ENCODE measurements around the gene USH2A.

The USH2A gene

DNA sequence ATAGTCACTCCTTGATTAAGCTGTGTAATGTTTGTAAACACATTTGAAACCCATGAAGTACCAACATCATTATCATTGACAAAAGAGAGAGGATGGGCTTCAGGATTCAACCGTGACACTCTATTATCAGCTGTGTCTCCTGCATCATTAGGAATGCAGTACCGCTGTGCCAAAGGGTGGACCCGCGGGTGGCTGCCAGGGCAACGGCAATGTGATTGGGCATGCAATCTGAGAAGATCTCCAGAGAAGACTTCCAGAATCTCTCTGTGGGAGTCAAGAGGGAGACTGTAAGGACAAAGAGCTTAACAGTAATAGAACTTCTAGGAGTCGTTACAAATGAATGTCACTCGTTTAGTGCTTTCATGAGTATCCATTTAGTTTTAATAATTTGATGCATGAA lies 97.9 kb downstream of the USH2A start:
- Histone ChIP-seq H3K27ac (ENCODE audit: low read depth, low read length) (no peak overlapping the region), H3K4me1 (ENCODE audit: control insufficient read depth, insufficient read depth, low read length) (no peaks in the 10 kb centered on the region), H3K4me3 (ENCODE audit: low read length) (no peak overlapping the region), H3K27me3 (ENCODE audit: control insufficient read depth, insufficient read depth, low read length) (no peaks in the 10 kb centered on the region), H3K9ac (ENCODE audit: low read length) (no peak overlapping the region), H3K36me3 (ENCODE audit: control insufficient read depth, insufficient read depth, low read length) (no peaks in the 10 kb centered on the region)

GRCh38 chr1:216323344-216323743 lies 99.9 kb downstream of the USH2A start:
- H3K27ac ChIP-seq (ENCODE audit: low read depth, low read length): no peak overlapping the region
- no peak overlapping the region for H3K9ac ChIP-seq (ENCODE audit: low read length)
- H3K4me3 ChIP-seq (ENCODE audit: low read length): no peak overlapping the region
- no peaks in the 10 kb centered on the region for H3K4me1 ChIP-seq (ENCODE audit: control insufficient read depth, insufficient read depth, low read length)
- no peaks in the 10 kb centered on the region for H3K36me3 ChIP-seq (ENCODE audit: control insufficient read depth, insufficient read depth, low read length)
- no peaks in the 10 kb centered on the region for H3K27me3 ChIP-seq (ENCODE audit: control insufficient read depth, insufficient read depth, low read length)

DNA sequence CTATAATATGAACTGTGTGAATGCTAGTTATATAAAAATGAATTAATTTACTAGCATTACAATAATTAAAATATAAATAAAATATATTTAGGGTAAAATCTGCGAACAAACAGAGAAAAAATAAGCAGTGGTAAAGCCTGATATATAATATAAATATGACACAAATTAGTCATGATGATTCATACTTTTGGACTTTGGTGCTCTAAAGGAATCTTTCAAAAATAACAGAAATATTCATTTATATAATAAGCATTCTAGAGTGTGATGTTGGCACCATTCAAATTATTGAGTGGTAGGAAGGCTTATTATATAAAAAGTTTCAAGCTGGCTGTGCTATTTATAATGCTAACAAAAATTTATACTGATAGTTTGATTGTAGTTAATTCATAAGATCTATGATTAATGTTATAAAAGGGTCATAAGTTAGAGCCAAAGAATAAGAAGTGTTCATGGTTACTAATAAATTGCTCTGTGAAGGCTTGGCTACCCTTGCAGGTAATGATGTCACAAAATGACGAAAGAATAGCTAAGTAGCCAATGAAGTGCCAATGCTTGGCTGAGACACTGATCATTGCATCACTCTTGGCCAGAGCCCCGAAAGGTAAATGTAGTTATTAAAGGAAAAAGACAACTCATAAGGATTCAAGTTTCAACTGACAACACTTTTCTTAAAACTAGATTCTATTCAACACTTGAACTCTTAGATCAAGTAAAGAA lies 108.7 kb downstream of the USH2A start:
- no peak overlapping the region for H3K4me3 ChIP-seq (ENCODE audit: low read length)
- no peaks in the 10 kb centered on the region for H3K36me3 ChIP-seq (ENCODE audit: control insufficient read depth, insufficient read depth, low read length)
- H3K27ac ChIP-seq (ENCODE audit: low read depth, low read length): no peak overlapping the region
- H3K4me1 ChIP-seq (ENCODE audit: control insufficient read depth, insufficient read depth, low read length): no peaks in the 10 kb centered on the region
- H3K9ac ChIP-seq (ENCODE audit: low read length): no peak overlapping the region
- H3K27me3 ChIP-seq (ENCODE audit: control insufficient read depth, insufficient read depth, low read length): no peaks in the 10 kb centered on the region

- Histone ChIP-seq H3K4me3 (ENCODE audit: low read length) (no peak overlapping the region), H3K27me3 (ENCODE audit: control insufficient read depth, insufficient read depth, low read length) (no peaks in the 10 kb centered on the region), H3K9ac (ENCODE audit: low read length) (no peak overlapping the region), H3K36me3 (ENCODE audit: control insufficient read depth, insufficient read depth, low read length) (no peaks in the 10 kb centered on the region), H3K4me1 (ENCODE audit: control insufficient read depth, insufficient read depth, low read length) (no peaks in the 10 kb centered on the region), H3K27ac (ENCODE audit: low read depth, low read length) (no peak overlapping the region)
Observed at GRCh38 chr1:216310776-216311175, 112.5 kb downstream of the USH2A start.

DNA sequence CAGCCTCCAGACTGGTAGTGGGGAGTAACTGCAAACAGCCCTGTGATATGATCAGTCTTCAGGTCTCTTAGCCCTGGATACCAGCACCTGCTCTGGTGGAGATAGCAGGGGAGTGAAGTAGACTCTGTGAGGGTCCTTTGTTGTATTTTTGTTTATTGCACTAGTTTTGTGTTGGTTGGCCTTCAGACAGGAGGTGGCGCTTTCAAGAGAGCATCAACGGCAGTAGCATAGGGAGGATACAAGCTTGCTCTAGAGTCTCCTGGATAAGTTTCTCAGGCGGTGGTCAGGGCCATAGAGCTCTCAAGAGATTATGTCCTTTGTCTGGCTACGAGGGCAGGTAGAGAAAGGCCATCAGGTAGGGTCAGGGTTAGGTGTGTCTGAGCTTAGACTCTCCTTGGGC lies 116.4 kb downstream of the USH2A start:
- Histone ChIP-seq H3K9ac (ENCODE audit: low read length) (no peak overlapping the region), H3K36me3 (ENCODE audit: control insufficient read depth, insufficient read depth, low read length) (no peaks in the 10 kb centered on the region), H3K27ac (ENCODE audit: low read depth, low read length) (no peak overlapping the region), H3K4me1 (ENCODE audit: control insufficient read depth, insufficient read depth, low read length) (no peaks in the 10 kb centered on the region), H3K4me3 (ENCODE audit: low read length) (no peak overlapping the region), H3K27me3 (ENCODE audit: control insufficient read depth, insufficient read depth, low read length) (no peaks in the 10 kb centered on the region)

DNA sequence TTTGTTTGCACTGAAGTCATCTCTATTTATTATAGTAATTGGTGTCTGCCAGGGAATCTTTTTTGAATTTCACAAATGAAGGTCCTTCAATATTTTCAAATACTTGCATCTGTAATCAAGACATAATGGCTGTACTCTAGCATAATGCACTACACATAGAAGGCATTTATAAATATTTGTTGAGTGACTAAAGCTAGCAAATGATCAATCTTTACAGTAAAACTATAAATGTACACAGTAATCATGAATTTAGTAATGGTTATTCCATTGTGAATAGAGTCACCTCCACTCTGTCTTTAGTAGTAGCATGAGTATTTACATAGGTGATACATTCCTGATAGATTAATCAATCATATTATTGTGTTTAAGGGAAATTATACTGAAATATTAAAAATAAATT lies 119.6 kb downstream of the USH2A start:
- Histone ChIP-seq H3K4me3 (ENCODE audit: low read length) (no peak overlapping the region), H3K9ac (ENCODE audit: low read length) (no peak overlapping the region), H3K4me1 (ENCODE audit: control insufficient read depth, insufficient read depth, low read length) (no peaks in the 10 kb centered on the region), H3K27ac (ENCODE audit: low read depth, low read length) (no peak overlapping the region), H3K27me3 (ENCODE audit: control insufficient read depth, insufficient read depth, low read length) (no peaks in the 10 kb centered on the region), H3K36me3 (ENCODE audit: control insufficient read depth, insufficient read depth, low read length) (no peaks in the 10 kb centered on the region)

GRCh38 chr1:216293683-216294082 lies 129.6 kb downstream of the USH2A start:
- Histone ChIP-seq H3K4me1 (ENCODE audit: control insufficient read depth, insufficient read depth, low read length) (no peaks in the 10 kb centered on the region), H3K27me3 (ENCODE audit: control insufficient read depth, insufficient read depth, low read length) (no peaks in the 10 kb centered on the region), H3K4me3 (ENCODE audit: low read length) (no peak overlapping the region), H3K27ac (ENCODE audit: low read depth, low read length) (no peak overlapping the region), H3K9ac (ENCODE audit: low read length) (no peak overlapping the region), H3K36me3 (ENCODE audit: control insufficient read depth, insufficient read depth, low read length) (no peaks in the 10 kb centered on the region)

- Histone ChIP-seq H3K4me1 (ENCODE audit: control insufficient read depth, insufficient read depth, low read length) (no peaks in the 10 kb centered on the region), H3K4me3 (ENCODE audit: low read length) (no peak overlapping the region), H3K36me3 (ENCODE audit: control insufficient read depth, insufficient read depth, low read length) (no peaks in the 10 kb centered on the region), H3K27ac (ENCODE audit: low read depth, low read length) (no peak overlapping the region), H3K27me3 (ENCODE audit: control insufficient read depth, insufficient read depth, low read length) (no peaks in the 10 kb centered on the region), H3K9ac (ENCODE audit: low read length) (no peak overlapping the region)
Observed at GRCh38 chr1:216290074-216290473, 133.2 kb downstream of the USH2A start.

DNA sequence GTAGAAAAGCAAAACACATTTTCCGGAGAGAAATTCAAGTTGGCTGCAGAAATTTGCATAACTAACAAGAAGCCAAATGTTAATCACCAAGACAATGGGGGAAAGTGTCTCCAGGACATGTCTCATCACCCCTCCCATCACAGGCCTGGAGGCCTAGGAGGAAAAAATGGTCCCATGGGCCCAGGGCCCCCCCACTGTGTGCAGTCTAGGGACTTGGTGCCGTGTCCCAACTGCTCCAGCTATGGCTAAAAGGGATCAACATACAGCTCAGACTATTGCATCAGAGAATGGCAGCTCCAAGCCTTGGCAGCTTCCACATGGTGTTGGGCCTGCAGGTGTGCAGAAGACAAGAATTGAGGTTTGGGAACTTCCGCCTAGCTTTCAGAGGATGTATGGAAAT lies 138.2 kb downstream of the USH2A start:
- no peak overlapping the region for H3K4me3 ChIP-seq (ENCODE audit: low read length)
- H3K27ac ChIP-seq (ENCODE audit: low read depth, low read length): no peak overlapping the region
- no peak overlapping the region for H3K9ac ChIP-seq (ENCODE audit: low read length)
- no peaks in the 10 kb centered on the region for H3K4me1 ChIP-seq (ENCODE audit: control insufficient read depth, insufficient read depth, low read length)
- no peaks in the 10 kb centered on the region for H3K36me3 ChIP-seq (ENCODE audit: control insufficient read depth, insufficient read depth, low read length)
- H3K27me3 ChIP-seq (ENCODE audit: control insufficient read depth, insufficient read depth, low read length): no peaks in the 10 kb centered on the region

- no peaks in the 10 kb centered on the region for H3K27me3 ChIP-seq (ENCODE audit: control insufficient read depth, insufficient read depth, low read length)
- no peak overlapping the region for H3K4me3 ChIP-seq (ENCODE audit: low read length)
- H3K36me3 ChIP-seq (ENCODE audit: control insufficient read depth, insufficient read depth, low read length): no peaks in the 10 kb centered on the region
- no peak overlapping the region for H3K27ac ChIP-seq (ENCODE audit: low read depth, low read length)
- no peak overlapping the region for H3K9ac ChIP-seq (ENCODE audit: low read length)
- no peaks in the 10 kb centered on the region for H3K4me1 ChIP-seq (ENCODE audit: control insufficient read depth, insufficient read depth, low read length)
Observed at GRCh38 chr1:216281757-216282156, 141.5 kb downstream of the USH2A start.

DNA sequence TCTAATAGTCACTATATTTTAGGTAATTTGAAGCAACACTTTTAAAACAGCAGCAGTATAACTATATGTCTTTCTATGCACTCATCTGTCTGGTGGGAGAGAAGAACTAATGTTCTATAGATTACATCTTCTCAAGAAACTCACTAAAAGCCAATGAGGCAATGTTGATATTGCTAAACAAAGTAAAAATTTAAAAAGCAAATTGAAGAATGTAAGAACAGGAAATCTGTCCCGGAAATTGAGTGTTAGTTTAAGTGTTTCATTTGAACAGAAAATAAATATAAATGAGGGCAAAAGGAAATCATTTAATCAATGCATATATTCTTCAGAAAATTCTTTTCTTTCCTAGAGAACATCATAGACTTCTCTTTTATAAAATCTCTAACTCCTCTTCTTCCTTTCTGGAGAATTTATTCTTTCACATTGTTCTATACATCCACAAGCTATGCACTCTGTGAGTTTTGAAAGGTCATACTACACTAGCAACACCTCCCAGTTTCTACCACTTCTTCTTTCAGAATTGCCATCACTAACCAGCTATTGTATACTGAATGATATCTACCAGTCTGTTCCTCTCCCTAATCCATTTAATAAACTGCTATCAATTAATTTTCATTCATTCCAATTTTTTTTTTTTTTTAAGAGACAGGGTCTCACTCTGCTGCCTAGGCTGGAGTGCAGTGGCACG lies 153.0 kb downstream of the USH2A start:
- Histone ChIP-seq H3K27me3 (ENCODE audit: control insufficient read depth, insufficient read depth, low read length) (no peaks in the 10 kb centered on the region), H3K9ac (ENCODE audit: low read length) (no peak overlapping the region), H3K36me3 (ENCODE audit: control insufficient read depth, insufficient read depth, low read length) (no peaks in the 10 kb centered on the region), H3K27ac (ENCODE audit: low read depth, low read length) (no peak overlapping the region), H3K4me1 (ENCODE audit: control insufficient read depth, insufficient read depth, low read length) (no peaks in the 10 kb centered on the region), H3K4me3 (ENCODE audit: low read length) (no peak overlapping the region)

DNA sequence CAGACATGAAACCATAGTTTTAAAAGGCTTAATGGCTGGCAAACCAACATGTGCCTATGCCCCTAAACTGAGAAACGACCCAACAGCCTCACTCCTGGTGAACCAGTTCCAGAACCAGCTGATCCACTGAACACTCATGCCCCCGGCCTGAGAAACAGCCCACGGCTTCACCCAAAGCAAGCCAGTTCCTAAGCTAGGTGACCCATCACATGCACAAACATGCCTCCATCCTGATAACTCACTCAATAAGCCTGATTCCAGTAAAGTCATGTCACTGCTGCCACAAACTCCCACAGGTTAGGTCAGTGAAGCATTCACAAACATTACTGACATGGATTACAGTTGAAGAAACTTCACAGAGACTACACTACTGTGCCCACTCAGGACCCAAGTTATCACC lies 161.6 kb downstream of the USH2A start:
- Histone ChIP-seq H3K27ac (ENCODE audit: low read depth, low read length) (no peak overlapping the region), H3K36me3 (ENCODE audit: control insufficient read depth, insufficient read depth, low read length) (no peaks in the 10 kb centered on the region), H3K4me3 (ENCODE audit: low read length) (no peak overlapping the region), H3K27me3 (ENCODE audit: control insufficient read depth, insufficient read depth, low read length) (no peaks in the 10 kb centered on the region), H3K4me1 (ENCODE audit: control insufficient read depth, insufficient read depth, low read length) (no peaks in the 10 kb centered on the region), H3K9ac (ENCODE audit: low read length) (no peak overlapping the region)

- Histone ChIP-seq H3K36me3 (ENCODE audit: control insufficient read depth, insufficient read depth, low read length) (no peaks in the 10 kb centered on the region), H3K4me1 (ENCODE audit: control insufficient read depth, insufficient read depth, low read length) (no peaks in the 10 kb centered on the region), H3K27me3 (ENCODE audit: control insufficient read depth, insufficient read depth, low read length) (no peaks in the 10 kb centered on the region), H3K9ac (ENCODE audit: low read length) (no peak overlapping the region), H3K27ac (ENCODE audit: low read depth, low read length) (no peak overlapping the region), H3K4me3 (ENCODE audit: low read length) (no peak overlapping the region)
Observed at GRCh38 chr1:216258856-216259255, 164.4 kb downstream of the USH2A start.

Data from rectal smooth muscle tissue (tissue), 1 donor.